LNCAP (cell line): ENCODE results near the gene ZBBX.

Experiments
- CTCF ChIP-seq: fragments of 450-650 bp; IDR thresholded peaks from 2 replicates; pipeline ENCODE4 v1.5.1; 2017; ENCODE audit warnings: mild to moderate bottlenecking

ZBBX gene

GRCh38 chr3:167302678-167303077 lies 77.4 kb downstream of the ZBBX start:
- TF ChIP-seq CTCF, result no peak

DNA sequence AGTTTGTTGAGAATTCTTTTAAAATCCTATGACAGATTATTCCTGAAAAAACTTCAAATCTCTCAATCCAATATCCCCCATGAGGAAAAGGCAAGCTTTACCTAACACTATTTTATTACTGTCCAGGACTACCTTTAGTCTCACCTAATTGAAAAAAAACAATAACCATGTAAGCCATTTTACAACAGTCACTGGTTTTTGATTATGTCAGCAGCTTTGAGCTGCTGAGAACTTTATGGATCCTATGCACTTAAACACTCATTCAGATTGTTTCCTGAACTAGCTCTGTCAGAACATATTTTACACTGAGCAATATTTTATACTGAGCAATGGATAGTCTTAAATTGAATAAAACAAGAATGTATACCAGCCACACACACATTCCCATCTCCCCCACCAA lies 79.9 kb downstream of the ZBBX start:
- TF ChIP-seq CTCF, result no peak

GRCh38 chr3:167289435-167289834 lies 90.7 kb downstream of the ZBBX start:
- TF ChIP-seq CTCF, result no peak

GRCh38 chr3:167288737-167289136 lies 91.4 kb downstream of the ZBBX start:
- TF ChIP-seq CTCF, result no peak

DNA sequence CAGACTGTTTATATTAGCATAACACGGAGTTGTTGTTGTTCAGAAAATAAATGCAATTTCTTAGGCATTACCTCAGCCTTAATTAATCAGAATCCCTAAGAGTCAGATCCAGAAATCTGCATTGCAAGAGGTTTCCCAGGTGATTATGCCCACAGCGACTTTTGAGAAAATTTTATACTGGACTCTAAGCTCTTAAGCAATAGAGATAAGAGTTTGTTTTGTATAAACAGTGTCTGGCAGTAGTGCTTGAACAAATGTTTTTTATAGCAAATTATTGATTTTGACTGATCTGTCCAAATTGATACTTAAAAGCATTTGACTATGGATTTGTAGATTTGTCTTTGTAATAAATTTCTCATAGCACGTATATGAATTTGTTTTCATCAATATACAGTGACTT lies 92.8 kb downstream of the ZBBX start:
- no peak for TF ChIP-seq CTCF

DNA sequence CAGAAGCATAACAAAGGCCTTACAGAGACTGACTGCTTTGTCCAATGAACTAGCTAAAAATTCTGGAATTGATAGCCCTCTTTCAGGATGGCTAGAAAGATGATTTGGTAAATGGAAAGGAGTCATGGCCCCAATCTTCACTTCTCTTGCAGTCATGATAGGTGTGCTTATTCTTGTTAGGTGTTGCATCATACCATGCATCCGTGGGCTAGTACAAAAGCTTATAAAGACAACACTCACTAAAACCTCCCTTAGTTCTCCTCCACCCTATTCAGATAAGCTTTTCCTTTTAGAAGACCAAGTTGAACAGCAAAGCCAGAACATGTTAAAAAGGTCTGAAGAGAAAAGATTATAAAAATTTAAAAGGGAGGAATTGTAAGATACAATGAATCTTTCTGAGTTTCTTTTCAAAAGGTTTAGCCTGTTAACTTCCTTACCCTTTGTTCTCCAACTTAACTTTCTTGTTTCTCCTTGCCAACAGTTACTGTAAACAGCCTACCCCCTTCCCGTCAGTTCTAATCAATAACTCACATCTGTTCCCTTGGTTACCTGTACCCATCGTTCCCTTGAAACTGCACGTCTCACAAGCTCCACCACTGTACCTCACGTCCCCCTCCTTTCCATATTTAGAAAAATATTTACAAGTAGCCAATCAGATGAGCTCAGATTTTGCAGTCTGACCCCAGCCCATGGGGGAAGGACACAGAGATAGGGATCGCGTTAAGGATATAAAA lies 105.8 kb downstream of the ZBBX start:
- no peak for TF ChIP-seq CTCF

- TF ChIP-seq CTCF, result no peak
Observed at GRCh38 chr3:167253037-167253436, 127.1 kb downstream of the ZBBX start.

DNA sequence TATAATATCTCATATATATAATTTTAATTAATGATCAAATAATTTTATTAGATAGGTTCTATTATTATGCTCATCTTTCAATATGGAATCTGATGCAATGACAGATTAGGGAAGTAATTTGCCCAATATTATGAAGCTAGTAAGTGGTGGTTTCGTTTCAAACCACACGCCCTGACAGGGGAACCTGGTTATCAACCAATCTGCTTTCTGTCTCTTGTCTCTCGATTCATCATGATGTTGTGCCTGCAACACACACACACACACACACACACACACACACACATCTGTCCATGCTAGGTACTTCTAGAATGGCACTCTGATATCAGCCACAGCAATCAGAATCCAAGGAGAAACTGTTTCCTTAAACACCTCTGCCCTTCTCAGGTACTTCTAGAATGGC lies 128.4 kb downstream of the ZBBX start:
- no peak for TF ChIP-seq CTCF
